IMR-90 (cell line): ENCODE data around the gene SPI1.

Experiments
- CEBPB ChIP-seq: IDR thresholded peaks from 2 replicates; pipeline ENCODE4 v1.6.1; 2012; ENCODE audit warnings: low read depth, low read length, improper control_type of control experiment
- CHD1 ChIP-seq: IDR thresholded peaks from 2 replicates; pipeline ENCODE4 v1.6.1; 2012; ENCODE audit warnings: low read depth, low read length, improper control_type of control experiment
- MXI1 ChIP-seq: IDR thresholded peaks from 2 replicates; pipeline ENCODE4 v1.6.1; 2012; ENCODE audit warnings: low read depth, mild to moderate bottlenecking, low read length, moderate library complexity, borderline replicate concordance
- POLR2A ChIP-seq: IDR thresholded peaks from 2 replicates; pipeline ENCODE4 v1.6.1; 2012; ENCODE audit warnings: mild to moderate bottlenecking, low read depth, low read length
- RAD21 ChIP-seq: IDR thresholded peaks from 2 replicates; pipeline ENCODE4 v1.6.1; 2012; ENCODE audit warnings: low read length, improper control_type of control experiment
- TF ChIP-seq, protein P1 (sequence below): conservative IDR thresholded peaks from 2 replicates; pipeline ENCODE4 v1.5.1; 2012; ENCODE audit warnings: mild to moderate bottlenecking, low read depth, low read length, improper control_type of control experiment

- TF ChIP-seq, protein P1, sequence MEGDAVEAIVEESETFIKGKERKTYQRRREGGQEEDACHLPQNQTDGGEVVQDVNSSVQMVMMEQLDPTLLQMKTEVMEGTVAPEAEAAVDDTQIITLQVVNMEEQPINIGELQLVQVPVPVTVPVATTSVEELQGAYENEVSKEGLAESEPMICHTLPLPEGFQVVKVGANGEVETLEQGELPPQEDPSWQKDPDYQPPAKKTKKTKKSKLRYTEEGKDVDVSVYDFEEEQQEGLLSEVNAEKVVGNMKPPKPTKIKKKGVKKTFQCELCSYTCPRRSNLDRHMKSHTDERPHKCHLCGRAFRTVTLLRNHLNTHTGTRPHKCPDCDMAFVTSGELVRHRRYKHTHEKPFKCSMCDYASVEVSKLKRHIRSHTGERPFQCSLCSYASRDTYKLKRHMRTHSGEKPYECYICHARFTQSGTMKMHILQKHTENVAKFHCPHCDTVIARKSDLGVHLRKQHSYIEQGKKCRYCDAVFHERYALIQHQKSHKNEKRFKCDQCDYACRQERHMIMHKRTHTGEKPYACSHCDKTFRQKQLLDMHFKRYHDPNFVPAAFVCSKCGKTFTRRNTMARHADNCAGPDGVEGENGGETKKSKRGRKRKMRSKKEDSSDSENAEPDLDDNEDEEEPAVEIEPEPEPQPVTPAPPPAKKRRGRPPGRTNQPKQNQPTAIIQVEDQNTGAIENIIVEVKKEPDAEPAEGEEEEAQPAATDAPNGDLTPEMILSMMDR, result no peak
- TF ChIP-seq POLR2A (no peak), CEBPB (no peak), CHD1 (no peak), RAD21 (no peak), MXI1 (no peak)
These were observed 15.1 kb upstream of the SPI1 start for GRCh38 chr11:47393163-47394049.
